LNCAP (cell line): ENCODE results near the gene NEUROD2.

ENCODE experiments used
- CTCF ChIP-seq: fragments of 450-650 bp; IDR thresholded peaks from 2 replicates; pipeline ENCODE4 v1.5.1; 2017; ENCODE audit warnings: mild to moderate bottlenecking

NEUROD2 gene

GRCh38 chr17:39601758-39602532, 5.8 kb downstream of the NEUROD2 start:
- no peak for TF ChIP-seq CTCF

- no peak for TF ChIP-seq CTCF
These were observed 6.6 kb downstream of the NEUROD2 start for GRCh38 chr17:39600997-39601597.

GRCh38 chr17:39600288-39600996, 7.3 kb downstream of the NEUROD2 start:
- TF ChIP-seq CTCF, result no peak

- no peak for TF ChIP-seq CTCF
These were observed 8.0 kb downstream of the NEUROD2 start for GRCh38 chr17:39599665-39600231.

- TF ChIP-seq CTCF, result no peak
These were observed 8.6 kb downstream of the NEUROD2 start for GRCh38 chr17:39599004-39599664.

GRCh38 chr17:39598630-39599003, 9.1 kb downstream of the NEUROD2 start:
- no peak for TF ChIP-seq CTCF

GRCh38 chr17:39598047-39598481, 9.7 kb downstream of the NEUROD2 start:
- TF ChIP-seq CTCF, result no peak
